Ecto neural progenitor cell (in vitro differentiated cells): ENCODE measurements around the gene FRS3.

Experiments
- DNase-seq: peaks from one replicate; pipeline ENCODE4 v3.0.0-alpha.2; 2018; ENCODE audit warnings: low spot score

Gene FRS3

DNA sequence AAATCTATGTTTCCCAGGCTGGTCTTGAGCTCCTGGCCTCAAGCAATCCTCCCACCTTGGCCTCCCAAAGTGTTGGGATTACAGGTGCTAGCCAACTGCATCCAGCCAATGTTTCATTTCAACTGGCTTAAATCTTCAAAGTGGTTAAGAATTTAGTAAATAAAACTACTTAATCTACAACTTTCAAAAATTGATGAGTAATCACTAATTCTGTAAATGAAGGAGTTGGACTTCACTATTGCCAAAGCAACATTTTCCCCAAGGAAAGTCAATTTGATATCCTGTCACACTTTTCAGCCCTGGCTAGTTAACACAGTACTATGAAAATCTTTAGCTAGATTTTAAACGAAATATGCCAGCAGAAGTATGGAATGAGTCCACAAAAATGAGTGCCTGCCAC is 11.6 kb upstream of the FRS3 start:
- no peak for DNase-seq

DNA sequence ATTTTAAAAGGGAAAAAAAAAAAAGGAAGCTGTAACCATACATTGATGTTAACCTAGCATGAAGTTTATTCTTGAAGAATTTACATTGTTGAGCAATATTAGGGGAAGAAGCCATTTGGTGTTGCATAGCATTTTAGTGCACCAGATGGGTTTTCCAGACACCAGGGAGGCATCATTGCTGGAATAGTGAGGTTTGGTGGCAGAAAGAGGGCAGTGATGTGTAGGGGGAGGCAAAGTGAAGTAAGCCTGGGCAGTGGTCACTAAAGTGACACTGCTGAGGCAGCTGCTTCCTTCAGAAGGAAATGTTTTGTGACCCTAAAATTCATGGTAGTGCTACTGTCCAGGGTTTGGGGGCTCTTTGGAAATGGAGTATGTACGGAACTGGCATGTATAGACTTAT is 10.3 kb upstream of the FRS3 start:
- DNase-seq, result no peak

DNA sequence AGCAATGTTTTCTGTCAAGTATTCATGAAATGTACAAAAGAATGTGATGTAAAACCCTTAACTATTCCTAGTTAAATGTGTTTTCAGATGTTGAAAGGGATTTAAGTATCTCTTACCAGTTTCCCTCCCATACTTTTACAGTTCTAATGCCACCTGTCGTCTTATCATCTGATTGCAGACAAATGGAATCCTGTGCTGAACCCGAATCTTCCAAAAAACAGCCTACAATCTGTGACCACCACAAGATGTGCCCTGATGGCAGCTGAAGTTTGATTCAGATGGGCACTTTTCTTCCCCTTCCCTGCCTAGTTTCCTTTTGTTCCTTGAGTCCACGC is 9.7 kb upstream of the FRS3 start:
- no peak for DNase-seq

DNA sequence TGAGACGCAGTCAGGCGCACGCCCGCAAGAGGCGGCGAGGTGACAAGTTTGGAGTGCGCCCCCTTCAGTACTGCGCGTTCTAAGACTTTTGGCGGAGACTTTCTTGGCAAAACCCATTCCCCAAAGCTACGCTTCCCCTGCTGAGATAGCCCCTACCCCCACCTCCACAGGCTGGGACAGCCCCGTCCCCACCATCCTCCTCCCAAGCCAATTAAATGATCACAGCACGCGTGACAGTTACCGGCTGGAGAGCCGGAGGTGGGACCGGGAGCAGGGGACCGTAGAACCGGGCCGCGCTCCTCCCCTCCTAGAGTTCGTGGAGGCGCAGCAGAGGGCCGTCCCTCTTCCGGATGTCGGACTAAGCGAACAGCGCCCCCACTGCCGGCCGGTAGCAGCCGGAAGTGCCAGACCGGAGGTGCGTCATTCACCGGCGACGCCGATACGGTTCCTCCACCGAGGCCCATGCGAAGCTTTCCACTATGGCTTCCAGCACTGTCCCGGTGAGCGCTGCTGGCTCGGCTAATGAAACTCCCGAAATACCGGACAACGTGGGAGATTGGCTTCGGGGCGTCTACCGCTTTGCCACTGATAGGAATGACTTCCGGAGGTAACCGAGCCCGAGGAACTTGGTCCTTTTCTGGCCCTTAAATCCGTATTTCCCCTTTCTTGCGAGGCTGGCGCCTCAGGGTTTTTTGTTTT is 7.7 kb upstream of the FRS3 start, which contains the start of gene TOMM6:
Gene TOMM6, plus strand, starts transcription at position 476 of the 699 bp plus-strand sequence. Its CDS starts 4 bp downstream, at position 480.
- DNase-seq, result peak; percentile 98

DNA sequence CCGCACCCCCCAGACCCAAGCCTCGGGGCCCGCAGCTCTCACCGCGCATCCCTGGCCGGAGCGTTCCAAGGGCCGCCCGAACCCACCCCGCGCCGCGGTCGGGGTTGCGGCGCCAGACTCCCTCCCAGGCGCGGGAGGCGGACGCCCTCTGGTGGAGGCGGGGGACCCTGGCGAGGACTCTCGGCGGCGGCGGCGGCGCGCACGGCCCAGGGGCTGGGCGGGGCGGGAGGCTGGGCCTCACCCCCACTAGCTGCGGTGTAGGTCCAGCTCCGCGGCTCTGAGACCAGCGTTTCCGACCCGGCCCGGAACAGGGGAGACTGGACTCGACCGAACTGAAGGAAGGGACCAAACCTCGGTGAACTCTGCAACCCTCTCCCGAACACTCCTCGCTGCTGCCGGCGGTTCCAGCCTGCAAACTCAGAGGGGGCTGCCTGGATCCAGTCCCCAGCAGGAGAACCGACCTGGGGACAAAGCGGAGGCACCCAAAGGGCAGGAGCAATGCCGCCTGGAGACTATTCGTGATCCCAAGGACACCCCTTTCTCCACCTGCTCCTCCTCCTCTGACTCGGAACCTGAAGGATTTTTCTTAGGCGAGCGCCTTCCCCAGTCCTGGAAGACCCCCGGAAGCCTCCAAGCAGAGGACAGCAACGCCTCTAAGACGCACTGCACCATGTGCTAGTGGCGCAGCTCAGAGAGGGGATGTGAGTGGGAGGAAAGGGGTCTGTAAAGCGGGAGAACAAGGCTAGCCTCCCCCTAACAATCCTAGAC is 6.9 kb upstream of the FRS3 start:
- peak; percentile 93 for DNase-seq

DNA sequence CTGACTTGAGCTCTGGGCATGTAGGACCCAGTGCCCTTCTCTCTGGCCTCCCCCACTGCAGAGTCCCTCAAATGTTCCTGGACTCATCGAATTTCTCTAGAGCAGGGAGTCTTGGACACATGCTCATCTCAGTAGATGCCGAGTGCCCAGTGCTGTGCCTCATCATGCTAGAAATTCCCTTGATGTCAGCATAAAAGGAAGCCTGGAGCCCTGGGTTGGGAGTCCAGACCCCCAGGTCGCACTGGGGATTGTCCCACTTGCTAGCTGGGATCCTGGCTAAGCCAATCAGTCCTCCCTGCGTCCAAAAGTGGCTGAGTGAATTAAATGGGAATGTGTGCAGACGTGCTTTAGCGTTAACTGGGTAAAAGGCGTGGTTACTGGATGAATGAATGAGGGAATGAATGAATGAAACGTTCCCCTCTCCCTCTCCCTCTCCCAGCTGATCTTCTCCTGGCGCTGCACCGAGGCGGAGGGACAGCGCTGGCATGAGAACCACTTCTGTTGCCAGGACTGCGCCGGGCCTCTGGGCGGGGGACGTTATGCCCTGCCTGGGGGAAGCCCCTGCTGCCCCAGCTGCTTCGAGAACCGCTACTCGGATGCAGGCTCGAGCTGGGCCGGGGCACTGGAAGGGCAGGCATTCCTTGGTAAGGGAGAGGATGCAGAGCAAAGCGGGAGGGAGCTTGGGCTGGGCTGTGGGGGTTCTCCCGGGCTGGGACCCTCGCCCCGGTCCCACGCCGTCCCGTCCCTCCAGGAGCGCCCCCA is 6.2 kb upstream of the FRS3 start:
- DNase-seq, result no peak

DNA sequence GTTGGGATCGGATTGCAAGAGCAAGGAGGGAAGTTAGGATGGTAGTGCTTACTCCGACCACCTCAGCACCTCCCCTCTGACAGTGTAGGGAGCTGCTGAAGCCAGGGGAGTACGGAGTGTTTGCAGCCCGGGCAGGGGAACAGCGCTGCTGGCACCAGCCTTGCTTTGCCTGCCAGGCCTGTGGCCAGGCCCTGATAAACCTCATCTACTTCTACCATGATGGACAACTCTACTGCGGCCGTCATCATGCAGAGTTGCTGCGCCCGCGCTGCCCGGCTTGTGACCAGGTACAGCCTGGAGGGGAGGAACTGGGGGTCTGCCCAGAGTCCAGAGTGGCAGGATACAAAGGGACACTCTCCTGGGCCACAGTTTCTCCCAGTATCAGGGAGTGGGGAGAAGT is 5.6 kb upstream of the FRS3 start:
- DNase-seq, result no peak

DNA sequence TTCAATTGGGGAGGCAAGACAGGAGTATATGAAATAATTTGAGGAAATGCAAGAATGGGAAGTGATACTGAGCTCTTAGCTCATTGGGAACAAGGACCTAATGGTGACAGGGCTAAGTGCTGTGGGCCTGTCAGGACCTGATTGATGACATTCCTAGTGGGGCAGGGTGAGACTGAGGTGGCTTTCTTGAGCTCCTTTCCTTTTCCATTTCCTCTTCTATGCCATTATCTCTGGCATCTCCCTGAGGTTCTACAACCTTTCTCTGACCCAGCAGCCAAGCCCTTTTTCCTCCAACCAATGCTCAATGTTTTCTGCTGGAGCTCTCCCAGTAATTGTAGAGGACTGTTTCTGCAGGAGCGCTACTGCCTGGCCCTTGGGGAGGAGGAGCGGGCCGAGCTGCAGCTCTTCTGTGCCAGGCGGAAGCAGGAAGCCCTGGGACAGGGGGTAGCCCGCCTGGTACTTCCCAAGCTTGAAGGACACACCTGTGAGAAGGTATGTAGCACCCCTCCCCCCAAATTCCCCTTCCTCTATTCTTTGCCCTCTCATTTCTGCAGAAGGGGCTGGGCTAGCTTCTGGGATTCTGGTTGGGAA is 5.0 kb upstream of the FRS3 start:
- no peak for DNase-seq

DNA sequence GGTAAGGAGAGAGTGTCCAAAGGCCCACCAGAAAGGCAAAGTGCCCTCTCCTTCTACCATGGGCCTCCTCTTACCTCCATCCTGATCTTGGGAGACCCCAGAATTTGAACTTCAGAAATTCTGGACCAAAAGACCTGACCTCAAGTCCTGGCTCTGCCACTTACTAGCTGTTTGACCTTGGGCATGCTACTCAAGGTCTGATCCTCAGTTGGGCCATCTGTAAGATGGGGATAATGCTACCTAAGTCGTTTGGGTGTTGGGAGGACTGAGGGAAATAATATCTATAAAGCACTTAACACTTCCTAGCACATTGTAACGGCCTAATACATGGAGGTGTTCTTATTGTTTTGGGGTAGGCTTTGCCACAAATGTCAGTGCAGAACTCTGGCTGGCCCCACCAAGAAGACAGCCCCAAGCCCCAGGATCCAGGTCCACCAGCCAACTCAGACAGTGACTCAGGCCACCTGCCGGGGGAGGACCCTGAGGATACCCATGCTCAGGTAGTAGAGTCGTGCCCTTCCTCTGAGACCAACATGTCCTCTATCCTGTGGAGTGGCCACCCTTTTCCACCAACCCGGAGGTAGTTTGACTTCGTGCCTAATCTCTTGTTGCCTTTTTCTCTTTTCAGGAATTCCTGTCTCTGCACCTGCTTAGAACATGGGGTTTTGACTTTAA is 3.5 kb upstream of the FRS3 start:
- no peak for DNase-seq

DNA sequence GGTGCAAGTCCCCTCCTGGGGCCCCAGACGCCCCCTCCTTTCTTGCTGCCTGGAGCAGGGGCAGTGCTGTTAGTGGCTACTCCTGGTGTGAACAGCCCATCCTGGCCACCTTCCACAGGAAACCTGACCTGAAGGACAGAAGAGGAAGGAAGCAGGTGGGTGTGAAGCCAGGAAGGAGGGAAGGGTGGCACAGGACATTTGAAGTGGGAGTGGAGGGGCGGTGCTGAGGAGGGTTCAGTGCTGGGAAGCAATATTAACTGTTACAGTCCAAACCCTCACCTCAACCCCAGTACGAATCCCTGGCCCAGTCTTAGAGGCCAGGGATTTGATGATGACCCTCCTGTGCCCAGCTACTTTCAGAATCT is 1.6 kb upstream of the FRS3 start:
- DNase-seq, result no peak

DNA sequence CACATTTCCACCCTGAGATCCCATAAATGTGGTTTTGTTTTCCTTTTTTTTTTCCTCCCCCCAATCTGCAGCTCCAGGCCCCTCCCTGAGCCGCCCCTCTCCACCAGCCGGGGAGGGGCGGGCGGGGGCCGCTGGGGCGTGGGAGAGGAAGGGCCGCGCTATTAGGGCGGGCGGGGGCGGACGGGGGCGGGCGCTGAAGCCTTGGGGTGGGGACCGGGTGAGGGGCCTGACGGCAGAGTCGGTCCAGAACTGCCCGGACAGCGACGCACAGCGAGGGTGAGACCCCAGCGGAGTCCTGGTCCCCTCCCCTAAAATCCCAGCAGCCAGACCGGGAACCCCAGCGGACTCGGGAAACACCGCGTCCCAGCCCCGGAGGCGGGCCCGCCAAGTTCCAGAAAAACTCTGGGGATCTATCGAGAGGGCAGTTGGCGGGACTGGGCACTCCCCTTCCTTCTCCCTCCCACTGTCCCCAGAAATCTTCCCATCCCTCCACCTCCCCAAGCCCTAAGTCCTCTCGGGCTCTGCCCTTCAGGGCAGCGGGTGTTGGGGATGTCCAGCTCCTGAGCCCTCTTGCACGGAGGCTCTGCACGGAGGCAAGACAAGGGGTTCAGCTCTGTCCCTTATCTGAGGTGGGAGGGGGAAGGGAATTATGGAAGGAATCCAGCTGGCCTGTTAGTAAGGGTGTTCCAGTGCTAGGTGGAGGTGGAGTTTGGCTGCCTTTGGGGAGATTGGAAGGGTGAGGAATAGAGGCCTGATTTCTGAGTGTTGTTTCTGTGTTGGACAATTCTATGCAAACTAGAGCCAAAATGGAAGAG is 1.1 kb upstream of the FRS3 start, which contains the start of gene PRICKLE4:
Gene PRICKLE4, plus strand, starts transcription at position 232 of the 815 bp plus-strand sequence. CDS start 2,692 bp downstream, outside the sequence.
- peak; percentile 72 for DNase-seq

DNA sequence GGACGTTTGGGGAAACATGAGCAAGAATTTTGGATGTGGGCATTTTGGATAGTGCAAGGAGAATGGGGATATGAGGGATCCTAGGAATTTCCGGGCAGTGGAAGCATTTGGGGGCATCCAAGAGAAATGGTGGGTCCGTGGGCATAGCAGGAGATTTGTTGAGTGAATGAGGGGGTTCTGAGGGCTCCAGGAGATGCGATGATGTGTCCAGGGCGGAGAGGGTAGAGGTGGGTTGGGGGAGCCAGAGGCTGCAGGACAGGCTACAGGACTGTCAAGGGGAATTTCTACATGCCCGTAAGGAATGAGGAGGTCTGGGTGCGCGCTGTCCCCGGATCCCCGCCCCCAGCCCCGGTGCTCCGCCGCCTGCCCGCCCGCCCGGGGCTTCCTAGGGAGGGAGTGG is 364 bp downstream of the FRS3 start:
- DNase-seq, result no peak

DNA sequence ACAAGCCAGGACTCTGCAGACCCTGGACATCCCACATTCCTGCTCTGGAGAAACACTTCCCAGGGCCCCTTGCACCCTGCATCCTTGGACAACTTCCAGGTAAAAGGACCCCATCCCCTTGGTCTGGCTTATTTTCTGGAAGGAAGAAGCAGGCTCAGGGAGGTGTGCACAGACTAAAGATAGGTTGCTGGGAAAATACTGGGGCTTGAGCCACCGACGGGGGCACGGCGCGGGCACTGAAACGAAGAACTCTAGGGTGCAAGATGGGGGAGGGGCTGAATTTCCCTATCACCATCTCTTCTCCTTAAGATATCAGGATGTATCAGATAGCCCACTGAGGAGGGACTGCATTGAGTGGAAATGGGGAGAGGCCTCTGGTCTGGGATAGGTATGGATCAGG is 805 bp downstream of the FRS3 start:
- DNase-seq, result no peak

DNA sequence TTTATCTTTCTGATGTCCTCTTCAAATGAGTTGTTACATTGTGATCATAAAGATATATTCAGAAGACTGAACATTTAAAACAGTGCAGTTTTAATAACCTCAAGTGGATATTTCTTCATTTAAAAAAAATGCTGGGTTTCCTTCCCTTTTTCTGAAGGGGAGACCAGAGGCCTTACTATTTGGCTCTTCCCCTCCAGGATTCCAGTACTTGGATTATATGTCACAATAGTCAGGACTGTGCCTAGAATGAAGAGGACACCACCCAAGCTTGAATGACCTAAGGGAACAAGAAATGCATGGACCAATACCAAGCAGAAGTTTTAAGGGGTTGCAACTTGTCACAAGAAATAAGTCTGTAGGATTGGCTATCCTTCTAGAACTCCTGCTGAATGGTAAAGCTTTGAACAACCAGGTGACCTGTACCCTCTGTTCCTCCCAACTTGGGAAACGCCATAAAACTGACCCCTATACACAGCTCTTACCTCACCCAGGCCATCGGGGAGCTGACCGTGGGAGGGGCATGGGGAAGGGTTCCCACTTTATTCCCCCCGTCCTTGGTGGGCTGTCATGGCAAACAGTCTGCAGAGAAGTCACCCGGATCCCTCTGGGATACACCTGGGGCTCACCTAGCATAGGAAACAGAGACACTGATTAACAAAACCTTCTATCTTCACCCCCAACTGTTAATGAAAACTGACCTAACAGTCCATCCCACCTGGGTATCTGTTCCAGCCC is 2.0 kb downstream of the FRS3 start:
- no peak for DNase-seq

DNA sequence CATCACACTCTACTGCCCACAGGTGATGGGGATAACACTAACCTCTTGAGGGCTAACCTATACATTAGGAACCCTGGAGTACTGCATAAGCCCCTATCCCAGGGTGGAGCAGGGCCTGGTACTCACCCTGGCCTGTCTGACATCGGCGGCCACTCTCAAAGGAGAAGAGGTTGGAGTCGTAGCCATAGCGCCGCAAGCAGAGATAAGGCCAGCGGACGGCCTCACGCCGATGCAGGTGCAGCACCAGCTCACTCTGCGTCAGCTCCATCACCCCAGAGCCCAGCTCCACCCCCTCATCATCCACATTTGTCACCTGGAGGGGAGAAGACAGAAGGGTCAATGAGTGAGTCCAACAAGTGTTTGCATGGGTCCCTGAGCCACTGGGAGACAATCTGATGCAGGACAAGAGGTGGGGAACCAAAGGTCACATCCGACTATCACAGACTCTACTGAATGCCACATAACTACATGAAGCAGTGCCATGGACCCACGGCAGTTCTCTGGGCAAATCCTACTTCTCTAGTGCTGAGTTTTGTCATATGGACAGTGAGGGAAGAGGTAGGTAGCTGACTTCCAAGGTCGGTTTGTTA is 4.3 kb downstream of the FRS3 start:
- no peak for DNase-seq

DNA sequence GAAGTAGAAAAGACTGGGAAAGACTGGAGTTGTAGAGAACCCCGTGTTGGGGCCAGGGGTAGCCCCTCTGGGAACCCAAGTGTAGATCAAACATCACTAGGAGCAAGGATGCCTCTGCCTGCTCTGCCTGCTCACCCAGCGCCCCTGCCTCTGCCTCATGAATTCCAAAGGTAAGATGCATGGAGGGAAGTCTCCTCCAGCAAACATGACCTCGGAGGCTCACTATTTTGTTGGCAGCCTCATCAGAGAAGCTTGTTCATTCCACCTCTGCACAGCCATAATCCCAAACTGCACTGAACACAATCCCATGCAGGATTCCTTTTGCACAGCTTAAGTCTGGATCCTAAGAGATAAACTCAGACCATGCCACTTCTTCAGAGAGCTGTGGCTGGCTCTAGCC is 4.9 kb downstream of the FRS3 start:
- no peak for DNase-seq

DNA sequence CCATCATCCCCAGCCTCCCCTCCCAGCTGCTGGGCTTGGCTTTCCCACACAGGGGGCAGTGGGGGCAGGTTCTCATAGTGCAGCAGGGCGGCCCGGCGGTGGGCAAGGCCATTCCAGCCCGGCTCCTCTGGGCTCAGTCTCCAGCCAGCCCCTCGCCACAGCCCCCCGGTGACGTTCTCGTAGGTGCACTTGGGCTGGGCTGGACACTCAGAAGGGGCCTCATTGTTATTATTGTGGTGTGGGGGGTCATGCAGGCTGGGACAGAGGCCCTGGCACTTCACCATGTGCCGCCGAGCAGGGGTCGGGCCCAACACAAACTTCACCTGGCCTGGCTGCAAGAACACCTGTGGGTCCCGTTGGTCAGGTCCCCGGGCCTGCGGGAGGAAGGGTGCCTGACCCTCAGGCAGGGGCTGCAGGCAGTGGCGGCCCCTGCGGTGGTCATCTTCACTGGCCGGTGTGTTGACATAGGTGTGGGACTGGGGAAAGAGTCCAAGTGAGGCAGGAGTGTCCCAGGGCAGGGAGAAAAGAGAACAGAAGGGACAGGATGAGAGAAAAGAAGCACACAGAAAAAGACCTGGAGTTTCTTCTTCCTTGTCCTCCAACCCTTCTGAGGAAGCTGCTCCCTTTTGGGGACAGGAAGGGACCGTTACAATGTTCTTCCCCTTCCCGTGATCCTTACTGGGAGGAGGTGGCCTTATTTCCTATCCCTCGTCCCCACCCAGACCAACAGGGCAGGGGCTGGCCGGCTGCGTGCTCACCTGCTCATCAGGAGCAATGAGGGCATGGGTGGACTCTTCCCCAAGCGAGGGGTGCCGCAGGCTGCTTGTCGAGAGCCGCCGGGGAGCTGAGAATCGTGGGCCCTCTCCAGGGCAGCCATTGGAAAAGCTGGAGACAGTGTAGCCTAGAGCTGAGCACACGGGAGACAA is 8.4 kb downstream of the FRS3 start:
- no peak for DNase-seq

DNA sequence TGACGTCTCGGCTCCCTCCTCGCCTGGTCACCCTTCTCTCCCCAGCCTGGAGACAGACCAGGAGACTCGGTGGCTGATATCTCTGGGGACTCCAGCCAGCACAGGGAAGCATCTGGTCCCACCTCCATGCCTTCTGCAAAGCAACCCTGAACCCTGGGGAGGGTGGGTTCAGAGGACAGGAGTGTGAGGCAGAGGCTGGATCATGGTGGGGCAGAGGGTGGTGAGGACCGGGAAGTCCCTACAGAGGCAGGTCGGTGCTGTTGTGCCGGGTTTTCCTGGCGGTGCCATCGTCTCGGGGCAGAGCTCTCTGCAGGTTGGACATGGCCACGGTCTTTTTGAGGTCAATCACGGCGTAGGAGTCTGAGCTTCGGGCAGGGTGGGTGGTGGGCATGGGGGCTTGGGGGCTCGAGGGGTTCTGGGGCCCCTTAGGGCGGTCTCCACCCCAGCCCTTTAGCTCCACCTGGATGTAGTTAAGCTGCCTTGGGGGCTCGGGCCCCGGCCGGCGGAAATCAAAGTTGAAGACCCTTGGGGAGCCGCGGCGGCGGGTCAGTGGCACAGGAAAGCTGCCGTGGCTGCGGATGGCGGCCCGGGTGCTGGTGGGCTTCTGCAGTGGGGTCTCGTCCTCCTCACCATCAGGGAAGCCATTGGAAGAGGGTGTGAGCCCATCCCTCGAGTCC is 9.2 kb downstream of the FRS3 start:
- no peak for DNase-seq
